Cardiac septum (tissue), 1 donor: Measurements from ENCODE around the gene ZMYND8. TPM values are rescaled to one million over a fixed set of nuclear protein-coding genes. Genes with fewer than 3 reads are reported as not detected.
A peak's percentile ranks its signal among the peaks of the same experiment; 100 is the strongest.
"Not testable (repeated sequence)": the region's sequence is repeated elsewhere in the genome, so short reads cannot be mapped to it uniquely, and the experiment has no call there.

Experiments
- DNase-seq: peaks from one replicate; pipeline ENCODE4 v3.0.0-alpha.2; 2020; ENCODE audit warnings: low spot score
- intact Hi-C: fragments of 100-400 bp; cut with DNase I; formaldehyde crosslinking; loops from one replicate; pipeline ENCODE4 v1.14.0; 2022
- total RNA-seq: library from RNA; stranded (reverse); fragmentation: NEBNext Ultra II Directional; extraction: Animal tissue kit (Norgen Biotek cat#: 25700); gene quantifications from one replicate; pipeline ENCODE4 v1.2.1, GENCODE V29; 2021
- donor health status: DM: no; HTN: no; CAD: no.

Gene ZMYND8
- total RNA-seq, 1 donor from 2014 or later = 25.7 TPM

DNA sequence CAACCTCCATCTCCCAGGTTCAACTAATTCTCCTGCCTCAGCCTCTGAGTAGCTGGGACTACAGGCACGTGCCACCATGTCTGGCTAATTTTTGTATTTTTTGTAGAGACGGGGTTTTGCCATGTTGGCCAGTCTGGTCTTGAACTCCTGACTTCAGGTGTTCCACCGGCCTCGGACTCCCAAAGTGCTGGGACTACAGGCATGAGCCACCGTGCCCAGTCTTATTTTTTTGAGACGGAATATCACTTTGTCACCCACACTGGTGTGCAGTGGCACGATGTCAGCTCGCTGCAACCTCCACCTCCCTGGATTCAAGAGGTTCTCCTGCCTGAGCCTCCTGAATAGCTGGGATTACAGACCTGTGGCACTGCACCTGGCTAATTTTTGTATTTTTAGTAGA lies 17.6 kb upstream of the ZMYND8 start:
- DNase-seq, intact Hi-C loops: not testable (repeated sequence)

DNA sequence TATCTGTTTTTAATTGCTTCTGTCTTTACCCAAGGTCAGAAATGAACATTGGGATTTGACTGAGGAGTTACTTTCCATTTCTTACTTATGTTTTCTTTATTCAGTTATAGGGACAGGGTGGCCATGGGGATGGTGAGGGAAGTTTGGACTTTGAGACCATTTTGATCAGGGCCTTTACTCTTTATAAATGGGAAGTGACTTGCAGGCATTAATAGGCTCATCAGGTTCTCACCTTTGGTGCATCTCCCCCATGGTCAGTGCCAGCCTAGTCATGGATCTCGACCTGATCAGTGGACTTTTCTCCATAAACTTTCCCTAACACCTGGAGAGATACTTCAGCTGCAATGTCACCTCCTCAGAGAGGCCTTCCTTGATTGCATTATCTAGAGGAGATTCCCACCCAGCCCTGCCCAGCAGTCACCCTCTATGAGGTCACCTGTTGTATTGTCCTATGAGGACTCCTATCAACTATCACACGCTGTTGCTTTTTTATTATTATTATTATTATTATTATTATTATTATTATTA lies 16.8 kb upstream of the ZMYND8 start:
- DNase-seq = no peak
- intact Hi-C loops = no loop called here

- intact Hi-C loops = no loop called here
- DNase-seq = no peak
These were observed 14.6 kb upstream of the ZMYND8 start for GRCh38 chr20:47370850-47371782.

- no peak for DNase-seq
- intact Hi-C loops = no loop called here
These were observed 13.7 kb upstream of the ZMYND8 start for GRCh38 chr20:47370214-47370613.

DNA sequence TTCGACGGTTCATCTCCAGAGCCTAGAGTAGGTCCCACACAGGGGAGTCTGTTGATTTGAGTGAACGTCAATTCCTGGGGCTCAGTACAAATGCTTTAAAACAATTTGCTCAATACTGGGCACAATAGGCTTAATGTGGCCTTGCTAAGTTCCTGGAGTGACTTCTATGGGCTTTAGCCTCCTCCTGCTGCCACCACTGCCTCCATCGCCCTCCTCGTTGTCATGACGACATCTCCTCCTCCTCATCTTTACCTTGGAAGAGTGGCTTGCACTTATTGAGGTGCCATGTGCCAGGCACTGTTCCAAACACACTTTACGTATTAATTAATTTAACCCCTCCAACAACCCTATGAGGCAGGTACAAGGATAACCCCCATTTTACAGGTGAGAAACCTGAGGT lies 11.8 kb upstream of the ZMYND8 start:
- DNase-seq = no peak
- intact Hi-C loops = no loop called here

DNA sequence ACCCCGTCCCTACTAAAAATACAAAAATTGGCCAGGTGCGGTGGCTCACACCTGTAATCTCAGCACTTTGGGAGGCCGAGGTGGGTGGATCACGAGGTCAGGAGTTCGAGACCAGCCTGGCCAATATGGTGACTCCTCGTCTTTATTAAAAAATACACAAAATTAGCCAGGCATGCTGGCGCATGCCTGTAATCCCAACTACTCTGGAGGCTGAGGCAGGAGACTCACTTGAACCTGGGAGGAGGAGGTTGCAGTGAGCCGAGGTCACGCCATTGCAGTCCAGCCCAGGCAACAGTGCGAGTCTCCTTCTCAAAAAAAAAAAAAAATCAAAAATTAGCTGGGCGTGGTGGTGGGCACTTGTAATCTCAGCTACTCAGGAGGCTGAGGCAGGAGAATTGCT lies 9.8 kb upstream of the ZMYND8 start:
- intact Hi-C loops, DNase-seq: not testable (repeated sequence)

DNA sequence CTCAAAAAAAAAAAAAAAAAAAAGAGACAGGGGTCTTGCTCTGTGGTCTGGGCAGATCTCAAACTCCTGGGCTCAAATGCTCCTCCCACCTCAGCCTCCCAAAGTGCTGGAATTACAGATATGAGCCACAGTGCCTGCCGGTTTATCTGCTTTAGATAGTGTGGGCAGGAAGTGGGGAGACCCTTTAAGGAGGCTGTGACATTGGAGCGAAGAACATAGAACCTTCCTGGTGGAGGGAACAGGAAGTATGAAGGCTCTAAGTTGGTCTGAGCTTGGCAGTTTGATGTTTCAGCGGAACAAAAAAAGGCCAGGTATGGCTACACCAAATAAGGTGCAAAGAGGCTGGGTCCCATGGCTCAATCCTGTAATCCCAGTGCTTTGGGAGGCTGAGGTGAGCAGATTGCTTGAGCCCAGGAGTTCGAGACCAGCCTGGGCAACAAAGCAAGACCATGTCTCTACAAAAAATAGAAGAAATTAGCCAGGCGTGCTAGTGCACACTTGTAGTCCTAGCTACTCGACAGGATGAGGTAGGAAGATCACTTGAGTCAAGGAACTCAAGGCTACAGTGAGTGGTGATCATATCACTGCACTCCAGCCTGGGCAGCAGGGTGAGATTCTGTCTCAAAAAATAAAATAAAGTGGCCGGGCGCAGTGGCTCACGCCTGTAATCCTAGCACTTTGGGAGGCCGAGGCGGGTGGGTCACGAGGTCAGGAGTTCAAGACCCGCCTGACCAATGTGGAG lies 8.7 kb upstream of the ZMYND8 start:
- DNase-seq = no peak
- intact Hi-C loops = no loop called here

DNA sequence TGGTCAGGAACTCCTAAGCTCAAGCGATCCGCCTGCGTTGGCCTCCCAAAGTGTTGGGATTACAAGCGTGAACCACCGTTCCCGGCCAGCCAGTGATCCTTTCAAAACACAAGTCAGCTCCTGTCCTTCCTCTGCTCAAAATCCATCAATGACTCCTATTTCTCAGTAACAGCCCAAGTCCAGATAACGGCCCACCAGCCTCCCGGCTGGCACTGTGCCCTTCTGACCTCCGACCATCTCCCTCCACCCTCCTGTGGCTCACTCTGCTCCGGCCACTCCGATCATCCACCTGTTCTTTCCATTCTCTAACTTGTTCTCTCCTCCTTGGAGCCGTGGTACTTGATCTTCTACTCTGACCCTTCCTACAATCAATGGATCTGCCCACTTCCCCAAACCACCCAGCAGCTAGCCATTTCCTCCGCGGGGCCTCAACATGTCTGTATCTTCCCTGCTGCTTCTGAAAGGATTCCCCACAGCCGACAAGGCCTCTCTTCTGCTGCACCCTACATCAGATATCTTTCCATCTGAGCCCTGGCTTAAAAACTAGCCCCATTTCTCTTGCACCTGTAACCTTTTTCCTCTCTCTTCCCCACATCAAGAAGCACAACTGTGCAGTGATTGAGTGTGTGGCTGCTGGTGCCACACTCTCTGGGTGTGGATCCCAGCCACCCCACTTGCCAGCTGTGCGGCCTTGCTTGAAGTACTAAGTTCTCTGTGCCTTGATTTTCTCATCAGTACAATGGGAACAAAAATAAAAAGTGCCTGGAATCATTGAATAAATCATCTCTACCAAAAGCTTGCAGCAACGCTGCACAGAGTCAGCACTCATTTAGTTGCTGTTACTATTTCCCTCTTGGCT lies 6.1 kb upstream of the ZMYND8 start:
- intact Hi-C loops = no loop called here
- no peak for DNase-seq

DNA sequence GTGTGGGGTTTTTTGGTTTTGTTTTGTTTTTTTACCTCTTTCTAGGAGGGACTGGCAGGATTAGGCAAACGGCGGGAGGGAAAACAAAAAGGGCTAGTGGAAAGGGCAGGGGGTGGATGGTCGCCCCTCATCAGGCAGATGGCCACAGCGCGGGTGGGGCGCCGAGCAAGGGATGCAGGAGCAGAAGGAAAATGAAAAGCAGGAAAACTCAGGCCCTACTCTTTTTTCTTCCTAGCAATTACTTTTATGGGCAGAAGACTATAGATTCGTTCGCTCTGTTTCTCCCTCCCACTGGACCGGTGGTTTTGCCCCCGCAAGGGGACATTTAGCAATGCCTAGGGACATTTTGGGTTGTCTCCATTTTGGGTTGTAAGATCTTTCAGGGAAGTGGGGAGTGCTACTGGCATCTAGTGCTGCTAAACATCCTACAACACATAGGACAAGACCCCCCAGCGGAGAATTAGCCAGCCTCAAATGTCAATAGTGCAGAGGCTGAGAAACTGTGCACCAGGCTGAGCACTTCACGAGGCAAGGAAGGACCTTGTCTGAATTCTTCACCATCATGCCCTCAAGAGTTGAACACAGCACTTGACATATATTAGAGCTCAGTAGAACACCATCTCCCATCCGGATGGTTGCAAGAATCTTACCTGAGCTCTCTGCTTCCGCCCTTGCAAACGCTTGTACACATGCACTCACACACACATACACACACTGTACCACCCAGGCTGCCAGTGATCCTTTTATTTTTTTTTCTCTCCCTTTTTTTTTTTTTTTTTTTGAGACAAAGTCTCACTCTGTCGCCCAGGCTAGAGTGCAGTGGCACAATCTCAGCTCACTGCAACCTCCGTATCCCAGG lies 4.8 kb upstream of the ZMYND8 start:
- intact Hi-C loops = no loop called here
- no peak for DNase-seq

- peak; percentile 95 for DNase-seq
- intact Hi-C loops = no loop called here
These were observed 4.0 kb upstream of the ZMYND8 start for GRCh38 chr20:47360297-47361056.

DNA sequence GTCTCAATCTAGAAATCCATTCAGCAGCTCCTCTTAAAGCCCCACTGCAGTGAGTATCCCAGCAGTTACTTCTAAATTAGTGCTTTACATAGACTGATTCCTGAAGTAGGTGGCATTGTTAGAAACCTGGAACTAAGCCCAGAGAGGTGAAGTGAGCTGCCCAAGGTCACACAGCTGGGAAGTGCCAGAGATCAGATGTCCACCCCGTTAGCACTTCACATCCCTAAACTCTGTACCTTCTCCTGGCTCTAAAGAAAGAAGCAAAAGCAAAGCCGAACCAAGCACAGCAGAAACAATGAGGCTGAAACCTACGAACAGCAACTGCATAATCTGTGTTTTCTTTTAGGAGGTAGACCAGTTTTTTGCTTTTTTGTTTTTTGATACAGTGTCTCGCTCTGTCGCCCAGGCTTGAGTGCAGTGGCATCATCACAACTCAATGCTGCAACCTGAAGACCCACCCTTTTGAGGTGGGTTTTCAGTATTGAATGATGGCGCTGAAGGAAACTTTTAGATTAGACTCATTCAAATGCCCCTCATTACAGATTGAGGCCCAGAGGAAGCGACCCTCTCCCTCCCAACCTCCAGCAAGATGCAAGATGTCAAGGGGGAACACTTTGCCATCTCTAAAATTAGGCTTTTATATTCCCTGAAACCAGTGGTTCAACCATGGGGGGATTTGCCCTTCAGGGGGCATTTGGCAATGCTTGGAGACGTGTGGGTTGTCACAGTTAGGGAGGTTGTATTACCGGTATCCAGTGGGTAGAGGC lies 3.2 kb upstream of the ZMYND8 start:
- DNase-seq = no peak
- intact Hi-C loops = loop anchor here (1.0 to 5.0 kb wide), 2 partner anchors 40 to 82 kb away; no protein-coding TSS in a partner anchor

- DNase-seq = peak; percentile 81
- intact Hi-C loops = loop anchor here (1.0 to 5.0 kb wide), 2 partner anchors 40 to 82 kb away; no protein-coding TSS in a partner anchor
These were observed 2.4 kb upstream of the ZMYND8 start for GRCh38 chr20:47358672-47359529.

GRCh38 chr20:47358039-47358671 lies 1.7 kb upstream of the ZMYND8 start:
- no peak for DNase-seq
- intact Hi-C loops = loop anchor here (5.0 kb wide), 1 partner anchor 81 kb away; no protein-coding TSS in a partner anchor

- intact Hi-C loops = loop anchor here (5.0 kb wide), 1 partner anchor 80 kb away; no protein-coding TSS in a partner anchor
- peak; percentile 92 for DNase-seq
These were observed 968 bp upstream of the ZMYND8 start for GRCh38 chr20:47357296-47358038.

- no peak for DNase-seq
- intact Hi-C loops = loop anchor here (5.0 kb wide), 1 partner anchor 79 kb away; no protein-coding TSS in a partner anchor
These were observed 326 bp downstream of the ZMYND8 start for GRCh38 chr20:47356220-47356525.
